Measurements from ENCODE around the gene MACROD2. TPM values are rescaled to one million over a fixed set of nuclear protein-coding genes. Genes with fewer than 3 reads are reported as not detected.

The MACROD2 gene
- total RNA-seq, 1 donor from 2014 or later = 6.4 TPM

GRCh38 chr20:15342991-15343523 is 1347.7 kb downstream of the MACROD2 start:
- TF ChIP-seq, protein P1, sequence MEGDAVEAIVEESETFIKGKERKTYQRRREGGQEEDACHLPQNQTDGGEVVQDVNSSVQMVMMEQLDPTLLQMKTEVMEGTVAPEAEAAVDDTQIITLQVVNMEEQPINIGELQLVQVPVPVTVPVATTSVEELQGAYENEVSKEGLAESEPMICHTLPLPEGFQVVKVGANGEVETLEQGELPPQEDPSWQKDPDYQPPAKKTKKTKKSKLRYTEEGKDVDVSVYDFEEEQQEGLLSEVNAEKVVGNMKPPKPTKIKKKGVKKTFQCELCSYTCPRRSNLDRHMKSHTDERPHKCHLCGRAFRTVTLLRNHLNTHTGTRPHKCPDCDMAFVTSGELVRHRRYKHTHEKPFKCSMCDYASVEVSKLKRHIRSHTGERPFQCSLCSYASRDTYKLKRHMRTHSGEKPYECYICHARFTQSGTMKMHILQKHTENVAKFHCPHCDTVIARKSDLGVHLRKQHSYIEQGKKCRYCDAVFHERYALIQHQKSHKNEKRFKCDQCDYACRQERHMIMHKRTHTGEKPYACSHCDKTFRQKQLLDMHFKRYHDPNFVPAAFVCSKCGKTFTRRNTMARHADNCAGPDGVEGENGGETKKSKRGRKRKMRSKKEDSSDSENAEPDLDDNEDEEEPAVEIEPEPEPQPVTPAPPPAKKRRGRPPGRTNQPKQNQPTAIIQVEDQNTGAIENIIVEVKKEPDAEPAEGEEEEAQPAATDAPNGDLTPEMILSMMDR (conservative IDR thresholded peaks at IDR 0.05) = no peak
- no peak overlapping the region for H3K27ac Mint-ChIP-seq (ENCODE audit: unreplicated experiment)
- no peak overlapping the region for H3K4me3 Mint-ChIP-seq
- no peaks in the 10 kb centered on the region for H3K36me3 Mint-ChIP-seq (ENCODE audit: low read depth)
- DNase-seq (ENCODE audit: low read depth, low spot score) = no peak
- no peaks in the 10 kb centered on the region for H3K27me3 Mint-ChIP-seq (ENCODE audit: low read depth)
- peaks cover 10% of the 10 kb centered on the region for H3K9me3 Mint-ChIP-seq
- no peaks in the 10 kb centered on the region for H3K4me1 Mint-ChIP-seq

DNA sequence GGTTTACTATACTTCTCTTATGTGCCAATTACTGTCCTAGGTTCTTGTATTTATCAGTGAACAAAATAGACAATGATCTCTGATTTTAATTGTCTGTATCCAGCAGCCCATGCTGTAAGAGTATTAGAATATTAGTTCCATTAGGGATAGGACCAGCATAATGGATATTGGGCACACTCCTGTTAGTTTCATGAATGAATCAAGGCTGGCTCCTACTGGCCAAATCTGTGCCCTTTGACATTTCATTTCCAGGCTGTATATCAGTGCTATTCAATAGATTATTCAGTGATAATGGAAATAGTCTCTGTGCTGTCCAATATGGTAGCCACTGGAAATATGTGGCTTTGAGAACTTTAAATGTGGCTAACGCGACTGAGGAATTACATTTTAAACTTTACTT is 1350.0 kb downstream of the MACROD2 start:
- no peak overlapping the region for H3K27ac Mint-ChIP-seq (ENCODE audit: unreplicated experiment)
- TF ChIP-seq, protein P1 (conservative IDR thresholded peaks at IDR 0.05) = no peak
- H3K9me3 Mint-ChIP-seq = peaks cover 15% of the 10 kb centered on the region
- no peak for DNase-seq (ENCODE audit: low read depth, low spot score)
- H3K4me3 Mint-ChIP-seq = no peak overlapping the region
- H3K36me3 Mint-ChIP-seq (ENCODE audit: low read depth) = peaks cover 5% of the 10 kb centered on the region
- no peaks in the 10 kb centered on the region for H3K27me3 Mint-ChIP-seq (ENCODE audit: low read depth)
- H3K4me1 Mint-ChIP-seq = no peaks in the 10 kb centered on the region

GRCh38 chr20:15346657-15347280 is 1351.5 kb downstream of the MACROD2 start:
- H3K27me3 Mint-ChIP-seq (ENCODE audit: low read depth) = no peaks in the 10 kb centered on the region
- TF ChIP-seq, protein P1 (conservative IDR thresholded peaks at IDR 0.05) = no peak
- H3K9me3 Mint-ChIP-seq = peaks cover 11% of the 10 kb centered on the region
- peaks cover 5% of the 10 kb centered on the region for H3K36me3 Mint-ChIP-seq (ENCODE audit: low read depth)
- H3K4me1 Mint-ChIP-seq = no peaks in the 10 kb centered on the region
- no peak for DNase-seq (ENCODE audit: low read depth, low spot score)
- H3K27ac Mint-ChIP-seq (ENCODE audit: unreplicated experiment) = no peak overlapping the region
- no peak overlapping the region for H3K4me3 Mint-ChIP-seq

GRCh38 chr20:15359056-15359455 is 1363.7 kb downstream of the MACROD2 start:
- Mint-ChIP-seq H3K27ac (ENCODE audit: unreplicated experiment) (no peak overlapping the region), H3K9me3 (peaks cover 5% of the 10 kb centered on the region), H3K27me3 (ENCODE audit: low read depth) (no peaks in the 10 kb centered on the region), H3K36me3 (ENCODE audit: low read depth) (no peaks in the 10 kb centered on the region), H3K4me1 (no peaks in the 10 kb centered on the region), H3K4me3 (no peak overlapping the region)
- no peak for DNase-seq (ENCODE audit: low read depth, low spot score)
- TF ChIP-seq, protein P1 (conservative IDR thresholded peaks at IDR 0.05) = no peak

- DNase-seq (ENCODE audit: low read depth, low spot score) = no peak
- TF ChIP-seq, protein P1 (conservative IDR thresholded peaks at IDR 0.05) = no peak
- H3K4me1 Mint-ChIP-seq = no peaks in the 10 kb centered on the region
- no peaks in the 10 kb centered on the region for H3K36me3 Mint-ChIP-seq (ENCODE audit: low read depth)
- H3K4me3 Mint-ChIP-seq = no peak overlapping the region
- no peaks in the 10 kb centered on the region for H3K9me3 Mint-ChIP-seq
- no peaks in the 10 kb centered on the region for H3K27me3 Mint-ChIP-seq (ENCODE audit: low read depth)
- no peak overlapping the region for H3K27ac Mint-ChIP-seq (ENCODE audit: unreplicated experiment)
These were observed 1367.5 kb downstream of the MACROD2 start for GRCh38 chr20:15362849-15363248.

Data from neural crest cell (in vitro differentiated cells).